Stimulated activated CD8-positive, alpha-beta memory T cell treated with anti-CD3 and anti-CD28 coated beads, Interleukin-12 subunit alpha, Interleukin-12 subunit beta, amount 100 ng/mL, for 24 hours (primary cell): ENCODE data around the gene CA9.

Experiments
- DNase-seq: peaks from one replicate; pipeline ENCODE4 v3.0.0-alpha.2; 2020; ENCODE audit errors: extremely low read depth

Gene CA9

DNA sequence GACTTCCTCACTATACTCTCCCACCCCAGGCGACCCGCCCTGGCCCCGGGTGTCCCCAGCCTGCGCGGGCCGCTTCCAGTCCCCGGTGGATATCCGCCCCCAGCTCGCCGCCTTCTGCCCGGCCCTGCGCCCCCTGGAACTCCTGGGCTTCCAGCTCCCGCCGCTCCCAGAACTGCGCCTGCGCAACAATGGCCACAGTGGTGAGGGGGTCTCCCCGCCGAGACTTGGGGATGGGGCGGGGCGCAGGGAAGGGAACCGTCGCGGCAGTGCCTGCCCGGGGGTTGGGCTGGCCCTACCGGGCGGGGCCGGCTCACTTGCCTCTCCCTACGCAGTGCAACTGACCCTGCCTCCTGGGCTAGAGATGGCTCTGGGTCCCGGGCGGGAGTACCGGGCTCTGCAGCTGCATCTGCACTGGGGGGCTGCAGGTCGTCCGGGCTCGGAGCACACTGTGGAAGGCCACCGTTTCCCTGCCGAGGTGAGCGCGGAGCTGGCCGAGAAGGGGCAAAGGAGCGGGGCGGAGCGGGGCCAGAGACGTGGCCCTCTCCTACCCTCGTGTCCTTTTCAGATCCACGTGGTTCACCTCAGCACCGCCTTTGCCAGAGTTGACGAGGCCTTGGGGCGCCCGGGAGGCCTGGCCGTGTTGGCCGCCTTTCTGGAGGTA, 2.1 kb downstream of the CA9 start:
- DNase-seq, result no peak

DNA sequence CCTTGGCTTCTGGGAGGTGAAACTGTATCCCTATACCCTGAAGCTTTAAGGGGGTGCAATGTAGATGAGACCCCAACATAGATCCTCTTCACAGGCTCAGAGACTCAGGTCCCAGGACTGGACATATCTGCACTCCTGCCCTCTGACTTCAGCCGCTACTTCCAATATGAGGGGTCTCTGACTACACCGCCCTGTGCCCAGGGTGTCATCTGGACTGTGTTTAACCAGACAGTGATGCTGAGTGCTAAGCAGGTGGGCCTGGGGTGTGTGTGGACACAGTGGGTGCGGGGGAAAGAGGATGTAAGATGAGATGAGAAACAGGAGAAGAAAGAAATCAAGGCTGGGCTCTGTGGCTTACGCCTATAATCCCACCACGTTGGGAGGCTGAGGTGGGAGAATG, 5.4 kb downstream of the CA9 start:
- DNase-seq, result no peak

DNA sequence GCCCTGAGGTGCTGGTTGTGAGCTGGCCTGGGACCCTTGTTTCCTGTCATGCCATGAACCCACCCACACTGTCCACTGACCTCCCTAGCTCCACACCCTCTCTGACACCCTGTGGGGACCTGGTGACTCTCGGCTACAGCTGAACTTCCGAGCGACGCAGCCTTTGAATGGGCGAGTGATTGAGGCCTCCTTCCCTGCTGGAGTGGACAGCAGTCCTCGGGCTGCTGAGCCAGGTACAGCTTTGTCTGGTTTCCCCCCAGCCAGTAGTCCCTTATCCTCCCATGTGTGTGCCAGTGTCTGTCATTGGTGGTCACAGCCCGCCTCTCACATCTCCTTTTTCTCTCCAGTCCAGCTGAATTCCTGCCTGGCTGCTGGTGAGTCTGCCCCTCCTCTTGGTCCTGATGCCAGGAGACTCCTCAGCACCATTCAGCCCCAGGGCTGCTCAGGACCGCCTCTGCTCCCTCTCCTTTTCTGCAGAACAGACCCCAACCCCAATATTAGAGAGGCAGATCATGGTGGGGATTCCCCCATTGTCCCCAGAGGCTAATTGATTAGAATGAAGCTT, 6.1 kb downstream of the CA9 start:
- DNase-seq, result no peak

DNA sequence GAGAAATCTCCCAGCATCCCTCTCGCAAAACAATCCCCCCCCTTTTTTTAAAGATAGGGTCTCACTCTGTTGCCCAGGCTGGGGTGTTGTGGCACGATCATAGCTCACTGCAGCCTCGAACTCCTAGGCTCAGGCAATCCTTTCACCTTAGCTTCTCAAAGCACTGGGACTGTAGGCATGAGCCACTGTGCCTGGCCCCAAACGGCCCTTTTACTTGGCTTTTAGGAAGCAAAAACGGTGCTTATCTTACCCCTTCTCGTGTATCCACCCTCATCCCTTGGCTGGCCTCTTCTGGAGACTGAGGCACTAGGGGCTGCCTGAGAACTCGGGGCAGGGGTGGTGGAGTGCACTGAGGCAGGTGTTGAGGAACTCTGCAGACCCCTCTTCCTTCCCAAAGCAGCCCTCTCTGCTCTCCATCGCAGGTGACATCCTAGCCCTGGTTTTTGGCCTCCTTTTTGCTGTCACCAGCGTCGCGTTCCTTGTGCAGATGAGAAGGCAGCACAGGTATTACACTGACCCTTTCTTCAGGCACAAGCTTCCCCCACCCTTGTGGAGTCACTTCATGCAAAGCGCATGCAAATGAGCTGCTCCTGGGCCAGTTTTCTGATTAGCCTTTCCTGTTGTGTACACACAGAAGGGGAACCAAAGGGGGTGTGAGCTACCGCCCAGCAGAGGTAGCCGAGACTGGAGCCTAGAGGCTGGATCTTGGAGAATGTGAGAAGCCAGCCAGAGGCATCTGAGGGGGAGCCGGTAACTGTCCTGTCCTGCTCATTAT, 6.8 kb downstream of the CA9 start:
- DNase-seq, result no peak

DNA sequence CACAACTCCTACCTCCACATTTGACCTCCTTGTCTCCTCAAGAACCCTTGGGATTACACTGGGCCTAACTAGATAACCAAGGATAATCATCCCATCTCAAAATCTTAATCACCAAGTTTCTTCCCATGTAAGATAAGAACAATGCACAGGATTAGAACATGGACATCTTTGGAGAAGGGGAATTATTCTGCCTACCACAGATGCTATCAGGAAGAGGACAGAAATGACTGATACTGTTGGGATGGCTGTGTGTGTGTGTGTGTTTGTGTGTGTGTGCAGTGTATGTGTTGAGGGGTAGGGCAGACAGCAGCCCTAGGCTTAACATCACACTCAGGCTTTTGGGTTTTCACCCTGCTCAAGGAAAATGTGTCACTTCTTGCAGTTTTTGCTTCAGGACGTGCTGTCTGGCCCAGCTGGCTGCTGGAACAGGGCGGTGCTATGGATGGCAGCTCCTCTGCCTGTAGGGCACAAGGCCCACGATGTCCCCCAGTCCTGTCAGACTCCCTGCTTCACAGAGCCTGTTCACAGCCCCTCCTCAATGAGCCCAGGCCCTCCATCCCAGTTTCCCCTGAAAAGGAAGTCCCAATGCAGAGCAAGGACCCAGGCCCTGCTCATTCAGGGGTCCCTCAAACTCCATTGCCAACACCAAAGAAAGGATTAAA, 7.7 kb downstream of the CA9 start:
- DNase-seq, result no peak

DNA sequence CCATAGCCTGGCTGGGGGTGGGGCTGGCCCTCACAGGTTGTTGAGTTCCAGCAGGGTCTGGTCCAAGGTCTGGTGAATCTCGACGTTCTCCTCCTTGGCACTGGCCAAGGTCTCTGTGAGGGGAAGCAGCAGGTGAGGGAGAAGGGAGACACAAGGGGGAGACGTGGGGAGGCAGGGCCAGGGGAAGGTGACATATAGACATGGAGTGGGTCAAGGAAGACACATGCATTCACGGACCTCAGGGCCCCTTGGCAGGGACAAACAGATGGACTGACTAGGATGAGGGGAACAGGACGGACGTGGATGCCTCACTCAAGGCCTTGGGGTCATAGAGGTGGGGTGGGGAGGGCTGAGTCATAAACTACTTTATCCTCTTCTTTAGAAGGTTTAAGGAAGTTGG, 8.3 kb downstream of the CA9 start:
- no peak for DNase-seq

DNA sequence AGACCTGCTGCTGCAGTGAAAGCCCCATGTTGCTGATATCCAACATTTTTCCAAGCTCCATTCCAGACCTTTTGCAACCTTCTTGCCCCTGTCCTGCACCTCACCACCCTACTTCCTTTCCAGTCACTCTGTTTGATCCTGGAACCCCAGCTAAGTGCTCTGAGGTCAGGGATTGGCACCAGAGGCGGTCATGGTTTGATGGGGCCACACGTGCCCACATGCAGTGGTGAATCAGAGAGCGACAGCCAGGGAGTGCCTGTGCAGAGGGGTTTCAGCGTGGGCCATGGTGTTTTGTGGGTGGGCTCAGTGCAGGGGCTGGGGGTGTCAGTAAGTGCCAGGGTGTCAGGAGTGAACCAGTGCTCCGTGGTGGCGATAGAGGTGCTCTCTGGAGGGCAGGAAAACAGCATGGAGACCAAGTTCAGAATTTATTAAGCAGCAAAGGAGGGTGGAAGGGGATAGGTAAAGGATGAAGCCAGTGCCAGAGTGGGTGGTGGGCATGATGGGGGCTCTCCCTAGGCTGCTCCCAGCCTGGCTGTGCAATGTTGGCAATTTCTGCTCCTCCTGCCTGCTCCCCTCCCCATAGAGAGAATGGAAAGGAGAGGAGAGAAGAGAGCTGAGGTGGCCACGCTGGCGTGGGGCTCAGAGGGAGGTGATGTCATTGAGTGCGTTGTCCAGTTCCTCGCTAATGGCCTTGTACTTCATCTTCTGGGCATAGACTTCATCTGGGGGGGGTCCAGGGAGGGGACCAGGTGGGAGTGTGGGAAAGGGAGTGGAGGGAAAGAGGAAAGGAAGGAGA, 9.0 kb downstream of the CA9 start:
- DNase-seq, result no peak

DNA sequence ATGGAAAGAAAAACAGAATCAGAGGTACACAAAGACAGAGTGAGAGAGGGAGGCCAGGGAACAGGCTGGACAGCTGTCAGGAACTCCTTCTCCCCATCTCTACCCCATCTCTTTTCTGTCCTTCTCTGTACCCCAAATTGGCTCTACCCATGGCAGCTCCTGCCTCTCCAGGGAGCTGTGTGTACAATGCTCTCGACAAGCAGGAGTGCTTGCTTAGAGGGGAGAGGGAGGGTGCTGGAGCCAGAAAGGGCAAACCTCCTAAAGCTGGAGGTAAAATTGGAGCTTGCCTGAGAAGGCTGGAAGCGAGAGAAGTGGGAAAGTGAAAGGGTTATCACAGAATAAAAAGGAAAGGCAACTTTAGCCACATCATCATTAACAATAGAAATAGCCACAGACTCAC, 9.6 kb downstream of the CA9 start:
- DNase-seq, result no peak

DNA sequence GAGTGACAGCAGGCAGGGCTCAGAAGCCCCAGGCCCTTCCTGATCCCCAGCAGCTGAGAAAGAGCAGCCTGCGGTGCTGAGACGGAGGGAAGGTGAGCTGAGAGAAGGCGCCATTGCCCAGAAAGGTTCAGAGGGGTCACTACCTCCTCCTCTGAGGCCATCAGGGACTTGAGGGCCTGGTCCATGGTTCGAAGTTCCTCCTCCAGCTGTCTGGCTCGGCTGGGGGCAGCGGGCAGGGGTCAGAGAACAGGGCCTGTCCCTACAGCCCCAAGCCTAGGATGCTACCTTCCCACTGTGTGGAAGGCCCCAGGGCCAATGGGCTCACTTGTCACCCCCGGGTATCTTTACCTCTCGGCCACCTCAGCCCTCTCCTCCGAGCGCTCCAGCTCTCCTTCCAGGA, 11.2 kb downstream of the CA9 start:
- no peak for DNase-seq

DNA sequence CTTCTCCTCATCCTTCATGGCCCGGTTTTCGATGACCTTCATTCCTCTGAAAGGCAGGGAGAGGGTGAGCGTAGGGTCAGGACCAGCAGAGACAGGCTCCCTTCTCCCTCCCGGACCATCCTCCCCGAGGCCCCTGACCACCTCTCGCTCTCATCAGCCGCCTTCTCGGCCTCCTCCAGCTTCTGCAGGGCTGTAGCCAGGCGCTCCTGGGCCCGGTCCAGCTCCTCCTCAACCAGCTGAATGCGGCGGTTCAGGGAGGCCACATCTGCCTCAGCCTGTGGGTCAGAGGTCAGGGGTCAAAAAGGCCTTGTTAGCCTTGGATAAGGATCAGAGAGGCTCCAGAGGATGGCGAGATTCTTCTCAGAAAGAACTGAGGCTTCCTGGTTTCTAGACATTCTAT, 11.8 kb downstream of the CA9 start:
- DNase-seq, result no peak

DNA sequence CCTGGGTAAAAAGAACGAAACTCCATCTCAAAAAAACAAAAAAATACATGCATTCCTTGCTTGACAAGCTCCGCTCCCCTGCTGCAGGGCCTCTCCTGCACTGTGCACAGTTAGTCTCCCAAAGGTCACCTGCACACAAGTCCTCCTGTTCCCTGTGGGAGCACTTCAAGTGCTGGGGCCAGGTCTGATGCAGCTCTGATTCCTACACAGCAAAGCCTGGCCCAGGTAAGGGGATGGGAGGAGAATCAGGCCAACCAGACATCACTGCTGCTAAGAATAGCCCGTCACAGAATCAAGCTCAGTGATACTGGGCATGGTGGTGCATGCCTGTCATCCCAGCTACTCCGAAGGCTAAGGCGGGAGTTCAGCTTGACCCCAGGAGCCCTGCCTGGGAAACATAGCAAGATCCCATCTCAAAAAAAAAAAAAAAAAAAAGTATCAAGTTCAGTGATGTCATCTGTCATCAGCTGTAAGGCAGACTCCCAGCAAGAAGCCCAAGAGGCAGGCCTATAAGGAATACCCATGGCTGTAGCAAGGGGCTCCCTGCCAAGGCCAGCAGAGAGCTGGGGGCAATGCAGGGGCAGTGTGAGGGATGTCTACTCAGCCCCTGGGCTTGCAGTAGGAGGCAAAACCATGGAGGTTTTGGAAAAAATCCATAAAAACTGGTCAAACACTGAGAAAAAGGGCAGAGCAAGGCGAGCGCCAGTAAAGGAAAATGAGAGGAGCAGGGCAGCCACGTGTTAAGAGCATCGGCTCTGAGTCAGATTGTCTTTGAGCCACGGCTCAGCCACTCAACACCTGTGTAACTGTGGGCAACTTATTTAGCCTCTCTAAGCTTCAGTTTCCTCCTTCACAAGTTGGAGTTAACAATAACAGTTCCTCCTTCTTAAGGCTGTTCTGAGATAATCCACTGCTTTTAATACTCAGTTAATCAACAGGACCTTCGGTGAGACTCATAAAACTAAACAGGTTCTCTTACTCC, 12.8 kb downstream of the CA9 start:
- no peak for DNase-seq

DNA sequence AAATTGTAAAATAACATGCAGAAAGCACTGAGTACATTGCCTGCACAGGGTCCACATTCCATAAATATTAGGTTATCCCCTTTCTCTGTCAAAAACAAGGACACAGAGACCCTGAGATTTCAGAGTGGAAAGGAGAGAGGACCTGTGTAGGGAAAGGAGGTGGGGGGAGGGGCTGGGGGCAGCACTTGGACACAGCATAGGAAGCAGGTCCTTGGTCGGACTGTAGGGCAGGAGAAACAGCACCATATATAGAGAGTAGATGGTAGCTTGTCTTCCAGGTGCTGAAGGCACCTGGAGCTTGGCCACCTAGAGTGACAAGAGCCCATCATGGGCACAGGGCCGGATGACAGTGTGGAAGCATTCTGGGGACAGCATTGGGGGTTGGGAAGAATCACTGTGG, 13.6 kb downstream of the CA9 start:
- DNase-seq, result no peak

DNA sequence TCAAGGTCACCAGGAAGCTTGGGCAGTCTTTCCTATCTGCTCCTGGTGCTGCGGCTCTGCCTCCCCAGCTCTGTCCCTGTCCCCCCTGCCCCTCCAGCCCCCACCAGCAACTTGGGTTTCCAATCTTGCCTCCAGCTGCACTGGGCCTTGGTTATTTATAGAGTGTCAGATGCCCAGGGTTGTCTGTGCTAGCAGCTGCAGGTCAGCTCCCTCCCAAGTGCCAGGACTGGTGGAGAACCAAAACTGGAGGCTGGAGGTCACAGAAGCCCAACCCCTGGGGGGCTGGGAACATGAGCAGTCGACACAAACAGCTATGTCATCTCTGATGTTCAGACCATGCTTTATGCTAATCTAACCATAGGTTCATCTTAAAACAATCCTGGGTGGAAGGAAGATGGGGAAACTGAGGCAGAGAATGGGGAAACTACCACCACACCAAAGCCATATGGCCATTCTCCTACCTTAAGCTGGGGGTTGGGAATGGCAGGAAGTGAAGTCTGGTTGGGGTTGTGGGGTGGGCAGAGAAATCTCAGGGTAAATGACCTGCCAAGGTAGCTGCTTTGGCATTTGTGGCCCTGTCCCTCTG, 14.3 kb downstream of the CA9 start:
- DNase-seq, result no peak

DNA sequence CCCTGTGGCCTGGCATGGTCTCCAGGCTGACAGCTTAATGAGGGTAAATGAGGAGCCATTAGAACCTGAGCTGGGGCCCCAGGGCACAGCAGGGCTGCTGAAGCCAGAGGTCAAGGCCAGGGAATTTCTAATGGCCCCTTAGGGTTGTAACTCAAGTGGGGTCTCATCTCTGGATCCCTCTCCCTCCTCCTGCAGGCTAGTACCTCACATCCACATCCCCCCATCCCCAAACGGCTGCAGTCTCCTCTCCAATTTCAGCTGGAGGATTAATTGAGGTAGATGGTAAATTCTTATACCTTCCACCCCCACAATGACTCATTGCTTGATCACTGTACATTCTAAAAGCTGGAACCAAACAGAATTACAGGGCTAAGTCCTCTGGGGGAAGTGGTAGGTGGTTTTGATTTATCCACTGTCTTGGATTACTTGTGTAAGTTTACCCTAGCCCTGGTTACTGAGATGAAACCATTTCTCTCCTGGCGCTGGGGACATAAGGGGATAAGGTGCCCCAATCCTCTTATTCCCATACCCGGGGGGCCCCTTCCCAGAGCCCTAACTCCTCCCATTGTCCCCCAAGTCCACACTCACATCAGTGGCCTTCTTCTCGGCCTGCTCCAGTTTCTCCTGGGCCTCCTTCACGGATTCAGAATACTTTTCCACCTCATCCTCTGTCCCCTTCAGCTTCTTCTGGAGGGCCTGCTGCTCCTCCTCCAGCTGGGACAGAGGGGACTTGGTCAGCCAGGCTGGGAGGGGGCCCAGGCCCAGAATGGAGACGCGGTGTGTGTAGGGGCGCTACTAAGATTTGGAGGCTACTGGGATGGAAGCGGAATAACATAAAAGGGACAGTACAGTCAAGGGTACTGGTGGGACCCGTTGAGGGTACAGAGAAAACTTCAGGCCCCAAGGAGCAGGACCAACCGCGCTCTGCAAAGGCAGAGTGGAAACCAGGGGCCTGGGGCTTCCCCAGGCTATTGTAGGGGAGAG, 15.1 kb downstream of the CA9 start:
- DNase-seq, result no peak

DNA sequence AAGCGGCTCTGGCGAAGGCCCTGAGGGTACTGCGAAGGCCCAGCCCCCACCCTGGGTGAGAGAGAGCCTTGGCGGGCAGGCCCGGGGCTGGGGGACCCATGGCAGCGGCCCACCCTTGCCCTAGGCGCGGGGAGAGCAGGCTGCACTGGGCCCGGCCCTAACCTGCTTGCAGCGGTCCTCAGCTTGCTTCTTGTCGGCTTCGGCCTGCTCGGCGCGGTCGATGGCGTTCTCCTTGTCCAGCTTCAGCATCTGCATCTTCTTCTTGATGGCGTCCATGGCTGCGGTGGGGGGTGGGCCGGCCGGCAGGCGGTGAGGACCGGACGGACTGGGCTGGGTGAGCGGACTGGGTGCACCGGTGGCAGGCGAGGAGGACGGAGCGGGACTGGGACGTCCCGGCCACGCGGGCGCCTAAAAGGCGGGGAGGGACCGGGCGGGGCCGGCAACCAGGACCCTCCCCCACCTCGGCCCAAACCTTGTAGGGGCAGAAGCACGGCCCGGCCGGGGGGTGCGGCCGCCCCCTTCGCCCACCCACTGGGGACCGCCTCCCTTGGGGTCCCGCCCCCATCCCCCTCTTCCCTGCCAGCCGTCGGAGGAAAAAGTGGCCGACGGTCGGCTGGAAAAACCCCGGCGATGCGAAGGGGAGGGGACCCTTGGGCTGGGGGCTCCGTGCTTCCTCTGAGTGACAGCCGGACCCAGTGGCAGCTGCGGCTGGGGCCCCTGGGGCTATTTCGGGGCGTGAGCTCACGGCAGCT, 16.0 kb downstream of the CA9 start, which contains the start of gene TPM2:
Gene TPM2 (minus strand): TSS at position 384 of the 752 bp plus-strand sequence. CDS start 108 bp downstream, at position 276.
- DNase-seq, result no peak

DNA sequence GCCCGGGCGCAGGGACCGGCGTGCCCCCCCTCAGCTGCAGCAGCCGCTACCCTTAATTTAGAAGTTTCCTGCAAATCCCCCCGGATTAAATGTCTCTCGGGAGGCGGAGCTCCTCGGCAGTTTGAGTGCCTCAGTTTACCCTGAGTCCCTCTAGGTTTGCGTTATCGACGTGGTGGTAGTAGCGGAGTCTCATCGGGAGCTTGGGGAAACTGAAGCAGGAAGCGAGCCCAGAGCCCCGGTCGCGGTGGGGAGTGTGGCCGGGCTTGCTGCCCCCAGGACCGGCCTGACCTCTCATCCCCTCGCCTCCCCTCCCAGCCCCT, 16.5 kb downstream of the CA9 start:
- no peak for DNase-seq

DNA sequence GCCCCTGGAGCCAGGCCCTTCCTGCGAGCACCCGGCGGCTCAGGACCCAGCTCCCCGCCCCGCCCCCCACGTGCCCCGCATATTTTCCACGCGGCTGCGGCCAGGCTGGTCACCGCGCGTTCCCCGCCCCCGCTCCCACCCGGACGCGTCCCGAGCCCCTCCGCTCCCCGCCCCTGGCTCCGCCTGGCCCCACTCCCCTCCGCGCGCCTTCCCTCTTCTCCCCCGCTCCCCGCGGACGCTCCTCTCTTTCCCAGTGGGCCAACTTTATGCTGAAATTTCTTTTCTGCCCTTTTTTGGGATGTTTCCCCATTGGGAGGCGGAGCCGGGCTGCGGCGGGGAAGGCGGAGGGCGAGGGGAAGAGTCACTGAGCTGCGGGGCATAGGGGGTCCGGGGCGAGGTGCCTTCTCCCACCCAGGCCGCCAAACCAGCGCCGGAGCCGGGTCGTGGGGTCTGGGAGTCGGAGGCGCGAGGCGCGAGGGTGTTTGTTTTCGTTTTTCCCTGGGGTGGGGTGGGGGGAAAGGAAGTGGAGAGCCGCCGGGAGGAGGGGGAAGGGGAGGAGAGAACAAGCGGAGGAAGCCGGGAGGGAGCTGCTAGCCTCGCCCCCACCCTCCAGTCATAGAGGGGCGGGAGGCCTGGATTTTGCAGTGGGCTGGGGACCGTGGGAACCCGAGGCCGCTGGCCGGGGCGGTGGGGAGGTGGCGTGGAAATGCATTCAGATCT, 17.0 kb downstream of the CA9 start:
- no peak for DNase-seq

DNA sequence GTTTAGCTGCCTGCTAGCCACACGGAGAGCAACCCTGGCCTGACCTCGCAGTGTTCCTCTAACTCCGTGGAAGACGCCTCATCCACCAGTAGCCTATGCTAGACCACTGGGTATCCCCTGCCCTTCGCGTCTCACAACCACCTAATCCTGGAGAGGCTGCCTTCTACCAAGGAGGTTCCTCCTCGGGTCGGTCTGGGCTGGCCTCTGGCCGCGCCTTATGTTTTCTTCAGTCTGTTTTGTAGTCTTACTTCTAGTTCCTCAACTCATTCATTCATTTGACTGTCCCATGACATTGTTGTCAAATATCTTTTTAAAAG, 17.6 kb downstream of the CA9 start:
- no peak for DNase-seq
